ENCODE data around the gene C5.
"Not testable (repeated sequence)": the region's sequence is repeated elsewhere in the genome, so short reads cannot be mapped to it uniquely, and the experiment has no call there.

Gene C5

DNA sequence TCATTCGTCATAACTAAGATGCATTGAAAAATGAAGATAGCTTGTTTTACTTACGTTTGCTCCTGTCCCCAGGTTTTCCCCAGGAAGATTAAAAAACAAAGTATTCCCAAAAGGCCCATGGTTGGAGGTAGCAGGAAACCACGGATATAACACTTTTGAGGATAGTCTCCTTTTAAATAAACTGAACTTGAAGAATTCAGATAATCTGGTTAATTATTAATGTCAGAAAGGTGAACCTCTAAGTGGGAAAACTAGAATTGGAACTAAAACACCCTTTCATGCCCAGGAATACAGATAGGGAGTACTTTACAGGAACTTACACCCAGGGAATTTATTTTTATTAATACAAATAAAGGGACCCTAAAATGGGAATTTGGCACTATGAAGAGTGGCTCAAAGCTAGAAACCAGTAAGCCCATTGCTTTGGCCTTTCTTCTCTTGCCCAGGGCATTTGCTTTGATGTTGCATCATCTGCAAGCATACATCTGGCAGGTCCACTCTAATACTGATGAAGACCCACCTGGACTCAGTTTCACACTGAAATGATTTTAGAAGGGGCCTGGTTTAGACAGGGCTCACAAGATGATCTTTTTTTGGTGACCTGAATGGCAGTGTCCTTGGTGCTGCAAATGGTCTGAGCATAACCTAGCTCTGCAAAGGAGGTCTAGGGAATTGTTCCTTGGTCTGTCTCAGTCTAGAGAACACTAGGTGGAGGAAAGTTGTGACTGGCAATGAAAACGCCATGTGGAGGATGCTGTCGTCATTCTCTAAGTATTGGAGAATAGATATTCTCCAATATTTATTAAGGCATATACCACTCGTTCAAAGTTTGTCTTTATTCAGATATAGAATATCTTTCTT is at the start of gene C5:
TSS of gene C5 (minus strand) at position 148 of the 861 bp plus-strand sequence. CDS start at position 119, 29 bp downstream.
- in situ Hi-C loops (cut with MboI; ENCODE audit: low sequenced_read_pairs) = no loop called here

DNA sequence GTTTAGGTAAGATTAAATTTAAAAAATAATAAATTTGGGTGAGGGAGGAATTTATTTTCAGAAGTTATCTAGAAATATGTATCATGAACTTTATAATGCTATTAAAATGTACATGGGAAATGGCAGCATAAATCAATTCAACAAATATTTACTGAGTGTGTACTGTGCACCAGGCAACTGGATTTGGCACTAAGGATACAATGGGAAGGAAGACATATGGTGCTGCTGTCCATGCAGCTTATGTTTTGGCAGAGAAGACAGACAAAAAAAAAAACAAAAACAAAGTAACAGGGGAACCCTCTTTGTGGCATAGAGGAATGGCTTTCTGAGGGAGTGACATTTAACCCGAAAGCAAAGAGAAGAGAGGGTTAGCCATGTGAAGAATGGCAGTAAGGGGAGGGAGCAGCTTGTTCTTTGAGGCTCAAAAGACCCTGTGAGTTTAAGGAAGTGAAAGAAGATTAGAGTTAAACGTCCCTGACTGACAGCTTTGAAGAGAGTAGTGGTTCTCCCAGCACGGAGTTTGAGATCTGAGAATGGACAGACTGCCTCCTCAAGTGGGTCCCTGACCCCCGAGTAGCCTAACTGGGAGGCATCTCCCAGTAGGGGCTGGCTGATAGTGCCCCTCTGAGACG is 48.6 kb upstream of the C5 start:
- in situ Hi-C loops (cut with MboI; ENCODE audit: low sequenced_read_pairs) = no loop called here

DNA sequence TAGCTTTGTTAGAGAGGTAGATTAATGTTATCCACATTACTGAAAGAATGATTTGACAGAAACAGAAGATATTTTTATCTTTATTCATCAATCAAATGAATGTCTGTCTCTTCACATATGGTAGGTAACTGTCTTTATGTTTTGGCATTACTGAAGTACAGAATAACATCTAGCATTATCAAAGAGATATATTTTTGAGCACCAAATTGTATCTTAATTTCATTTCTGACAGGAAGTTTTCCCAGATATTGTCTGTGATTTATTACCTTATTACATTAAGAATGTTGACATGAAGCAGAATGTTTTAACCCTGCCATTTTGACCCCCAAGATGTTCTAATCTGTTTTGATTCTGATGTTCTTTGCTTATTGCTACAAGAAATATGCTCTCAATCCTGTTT is 45.0 kb upstream of the C5 start:
- in situ Hi-C loops (cut with MboI; ENCODE audit: low sequenced_read_pairs) = no loop called here

DNA sequence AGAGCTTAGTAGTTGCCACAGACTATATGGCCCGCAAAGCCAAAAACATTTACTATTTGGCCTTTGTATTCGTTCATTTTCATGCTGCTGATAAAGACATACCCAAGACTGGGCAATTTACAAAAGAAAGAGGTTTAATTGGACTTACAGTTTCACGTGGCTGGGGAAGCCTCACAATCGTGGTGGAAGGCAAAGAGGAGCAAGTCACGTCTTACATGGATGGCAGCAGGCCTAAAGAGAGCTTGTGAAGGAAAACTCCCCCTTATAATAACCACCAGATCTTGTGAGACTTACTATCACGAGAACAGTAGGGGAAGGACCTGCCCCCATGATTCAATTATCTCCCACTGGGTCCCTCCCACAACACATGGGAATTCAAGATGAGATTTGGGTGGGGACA is 40.7 kb upstream of the C5 start:
- in situ Hi-C loops (cut with MboI; ENCODE audit: low sequenced_read_pairs) = not testable (repeated sequence)

DNA sequence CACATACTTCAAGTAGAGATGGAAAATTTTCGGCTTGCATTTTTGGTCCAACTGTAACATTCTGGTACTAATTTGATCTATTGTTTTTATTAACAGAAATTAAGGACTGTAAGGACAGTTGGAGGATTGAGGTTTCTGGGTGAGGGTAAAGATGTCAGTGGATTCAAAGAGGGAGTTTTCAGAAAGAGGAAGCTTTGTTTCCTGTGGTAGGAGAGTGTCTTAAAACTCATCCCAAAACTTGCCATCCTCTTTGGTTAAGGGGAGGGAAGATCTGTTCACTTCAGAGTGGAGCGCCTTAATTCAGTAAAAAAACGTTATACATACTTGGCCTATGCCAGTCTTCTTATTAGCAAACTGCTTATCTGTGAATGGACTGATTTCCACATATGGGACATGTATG is 38.5 kb upstream of the C5 start:
- in situ Hi-C loops (cut with MboI; ENCODE audit: low sequenced_read_pairs) = no loop called here

DNA sequence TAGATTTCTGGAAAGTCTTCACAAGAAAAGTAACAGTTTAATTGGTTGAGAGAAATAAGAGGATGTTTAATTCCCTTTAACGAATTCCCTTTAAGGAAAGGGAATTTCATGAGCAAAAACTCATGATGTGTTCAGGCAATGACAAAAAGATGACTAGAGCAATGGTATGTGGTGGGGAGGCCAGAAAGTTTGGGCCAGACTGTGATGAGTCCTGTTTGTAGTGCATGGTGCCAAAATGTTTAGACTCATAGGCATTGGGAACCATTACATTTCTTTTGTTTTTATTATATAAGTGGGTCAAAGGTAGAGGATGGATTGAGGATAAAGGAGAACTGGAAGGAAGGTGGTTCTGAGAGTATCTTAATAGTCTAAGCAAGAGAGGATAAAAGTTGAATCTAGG is 35.6 kb upstream of the C5 start:
- in situ Hi-C loops (cut with MboI; ENCODE audit: low sequenced_read_pairs) = no loop called here

DNA sequence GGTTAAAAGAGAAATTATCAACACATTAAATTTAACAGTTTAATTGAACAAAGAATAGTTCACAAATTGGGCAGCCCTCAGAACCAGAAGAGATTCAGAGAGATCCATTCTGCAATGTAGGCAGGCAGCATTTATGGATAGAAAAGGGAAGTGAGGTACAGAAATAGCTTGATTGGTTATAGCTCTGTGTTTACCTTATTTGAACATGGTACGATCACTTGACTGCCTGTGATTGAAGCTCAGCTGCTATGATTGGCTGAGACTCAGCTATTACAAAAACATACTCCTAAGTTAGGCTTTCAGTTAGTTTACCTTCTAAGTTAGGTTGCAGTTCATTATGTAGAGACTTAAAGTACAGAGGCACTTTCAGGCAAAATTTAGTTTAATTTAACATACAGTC is 32.0 kb upstream of the C5 start:
- in situ Hi-C loops (cut with MboI; ENCODE audit: low sequenced_read_pairs) = no loop called here

DNA sequence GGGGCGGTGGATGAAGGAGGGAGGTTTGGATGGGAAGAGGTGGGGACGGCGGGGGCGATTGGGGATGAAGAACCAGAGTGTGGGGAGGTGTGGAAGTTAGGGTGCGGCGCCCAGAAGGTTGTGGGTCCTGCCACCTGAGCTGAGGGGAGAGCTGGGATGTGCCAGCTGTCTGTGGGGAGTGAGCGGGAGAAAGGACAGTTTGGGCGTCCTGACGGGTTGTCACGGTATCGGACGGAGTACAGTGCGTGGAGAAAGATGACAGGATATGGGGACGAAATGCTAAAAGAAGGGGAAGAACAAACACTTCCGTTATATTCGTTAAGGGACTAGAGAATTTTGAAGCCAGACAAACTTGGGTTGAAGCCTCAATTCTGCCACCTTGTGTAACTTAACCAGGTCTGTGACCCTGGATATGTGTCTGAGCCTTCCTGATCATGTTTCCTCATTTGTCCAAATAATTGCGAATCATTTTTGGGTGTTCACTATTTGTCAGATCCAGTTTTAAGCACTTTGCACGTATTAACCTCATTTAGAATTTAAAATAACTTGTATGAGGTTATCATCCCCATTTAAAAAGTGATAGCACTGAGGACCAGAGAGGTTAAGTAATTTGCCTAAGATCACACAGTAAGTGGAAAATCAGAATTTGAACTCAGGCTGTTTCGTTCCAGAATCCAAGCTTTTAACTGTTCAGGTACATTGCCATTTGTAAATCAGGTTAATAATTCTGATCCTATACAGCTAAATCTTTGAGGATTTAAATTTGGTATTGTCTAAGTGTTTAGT is 25.4 kb upstream of the C5 start:
- in situ Hi-C loops (cut with MboI; ENCODE audit: low sequenced_read_pairs) = no loop called here

DNA sequence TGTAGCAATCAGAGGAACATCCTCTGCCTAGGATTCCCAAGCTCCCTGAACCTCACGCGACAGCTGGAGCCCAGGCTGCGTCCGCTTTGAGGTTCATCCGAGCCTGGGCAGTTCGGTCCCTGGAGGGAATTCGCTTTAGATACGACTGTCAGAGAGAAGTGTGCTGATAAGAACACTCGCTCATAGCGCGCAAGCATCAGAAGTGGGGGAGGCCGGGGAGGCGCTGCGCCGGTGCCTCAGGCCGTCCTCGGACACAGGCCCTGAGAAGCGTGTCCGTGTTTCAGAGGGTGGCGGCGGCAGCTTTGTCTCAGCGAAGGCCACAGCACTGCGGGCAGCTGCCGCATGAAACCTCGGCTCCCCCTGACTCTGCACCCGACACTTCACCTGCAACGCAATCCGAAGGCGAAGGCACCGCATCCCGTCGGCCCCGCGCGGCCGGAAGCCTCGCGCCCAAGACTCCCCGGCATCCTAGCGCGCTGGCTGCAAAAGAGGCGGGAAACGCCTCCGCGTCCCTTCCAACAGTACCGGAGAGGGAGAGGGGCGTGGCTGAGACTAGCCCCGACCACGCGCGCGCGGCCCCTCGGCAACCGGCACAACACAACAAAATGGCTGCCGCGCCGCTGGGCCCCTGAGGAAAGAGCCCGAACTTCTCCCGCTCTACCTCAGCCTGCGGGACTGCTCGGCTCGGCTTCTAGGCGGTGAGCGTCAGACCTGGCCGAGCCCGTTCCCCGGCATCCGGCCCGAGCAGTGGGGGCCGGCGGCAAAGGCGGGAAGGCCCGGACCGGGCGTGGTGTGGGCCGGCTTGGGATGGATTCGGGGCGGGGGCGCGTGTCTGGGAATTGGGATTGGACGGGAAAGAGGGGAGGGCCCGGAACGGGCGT is 24.5 kb upstream of the C5 start, which contains the start of gene CNTRL:
TSS of gene CNTRL (plus strand) at position 586 of the 881 bp plus-strand sequence. CDS start 13,372 bp downstream, outside the sequence.
- in situ Hi-C loops (cut with MboI; ENCODE audit: low sequenced_read_pairs) = no loop called here

DNA sequence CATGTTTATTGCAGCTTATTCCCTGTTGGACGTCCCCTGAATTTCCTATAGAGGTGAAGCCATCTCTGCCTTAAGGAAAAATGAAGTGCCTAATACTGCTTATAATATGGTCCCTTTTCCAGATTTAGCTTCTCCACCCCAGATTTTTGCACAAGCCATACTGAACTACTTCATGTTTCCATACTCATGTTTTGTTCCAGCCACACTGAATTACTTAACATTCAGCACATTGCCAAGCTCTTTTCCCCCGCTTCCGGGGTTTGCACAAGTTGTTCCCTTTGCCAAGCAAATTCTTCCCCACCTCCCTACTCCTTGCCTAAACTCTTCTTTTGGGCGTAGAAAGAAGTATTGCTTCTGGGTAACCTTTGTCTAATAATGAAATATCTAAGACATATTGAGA is 23.0 kb upstream of the C5 start:
- in situ Hi-C loops (cut with MboI; ENCODE audit: low sequenced_read_pairs) = no loop called here

DNA sequence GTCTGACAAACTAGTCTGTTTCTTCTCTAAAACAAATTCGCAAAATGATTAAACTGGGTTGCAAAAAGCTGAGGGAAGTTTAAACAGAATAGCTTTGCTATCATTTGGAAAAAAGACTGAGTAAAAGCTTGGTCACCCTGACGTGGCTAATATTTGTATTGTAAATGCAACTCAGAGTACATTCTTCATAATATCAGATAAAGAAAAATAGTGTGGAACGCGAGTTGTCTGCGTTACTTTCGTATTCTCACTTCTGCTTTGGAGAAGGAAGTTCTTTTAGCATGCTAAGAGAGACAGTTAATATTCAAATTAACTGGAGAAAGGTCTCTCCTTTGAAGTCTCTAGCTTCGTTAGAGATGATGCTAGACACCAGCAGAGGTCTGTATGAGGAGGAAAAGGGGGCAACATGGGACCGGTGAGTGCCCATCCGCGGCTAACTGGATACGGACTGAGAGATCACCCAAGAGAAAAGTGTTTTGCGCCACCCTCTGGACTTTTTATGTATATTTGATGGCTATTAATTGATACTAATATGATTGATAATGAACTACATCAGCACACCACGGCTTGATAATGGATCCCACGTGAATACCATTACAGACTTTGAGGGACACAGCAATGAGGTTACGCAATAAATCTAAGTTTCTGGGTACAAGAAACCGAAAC is 21.8 kb upstream of the C5 start:
- in situ Hi-C loops (cut with MboI; ENCODE audit: low sequenced_read_pairs) = no loop called here

DNA sequence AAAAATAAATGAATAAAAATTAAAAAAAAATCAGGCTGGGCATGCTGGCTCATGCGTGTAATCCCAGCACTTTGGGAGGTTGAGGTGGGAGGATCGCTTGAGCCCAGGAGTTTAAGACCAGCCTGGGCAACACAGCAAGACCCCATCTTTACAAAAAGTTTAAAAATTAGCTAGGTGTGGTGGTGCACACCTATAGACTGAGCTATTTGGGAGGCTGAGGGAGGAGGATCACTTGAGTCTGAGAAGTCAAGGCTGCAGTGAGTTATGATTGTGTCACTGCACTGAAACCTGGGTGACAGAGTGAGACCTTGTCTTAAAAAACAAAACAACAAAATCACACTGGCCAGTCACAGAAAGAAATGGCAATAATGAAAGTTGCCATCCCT is 21.3 kb upstream of the C5 start:
- in situ Hi-C loops (cut with MboI; ENCODE audit: low sequenced_read_pairs) = no loop called here

DNA sequence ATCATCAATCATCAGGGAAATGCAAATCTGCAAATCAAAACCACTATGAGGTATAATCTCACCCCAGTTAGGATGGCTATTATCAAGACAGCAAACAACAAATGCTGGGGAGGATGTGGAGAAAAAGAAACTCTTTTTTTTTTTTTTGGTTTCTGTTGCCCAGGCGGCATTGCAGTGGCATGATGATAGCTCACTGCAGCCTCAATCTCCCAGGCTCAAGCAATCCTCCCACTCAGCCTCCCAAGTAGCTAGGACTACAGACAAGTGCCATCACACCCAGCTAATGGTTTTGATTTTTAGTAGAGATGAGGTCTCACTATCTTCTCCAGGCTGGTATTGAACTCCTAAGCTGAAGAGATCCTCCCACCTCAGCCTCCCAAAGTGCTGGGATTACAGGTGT is 19.3 kb upstream of the C5 start:
- in situ Hi-C loops (cut with MboI; ENCODE audit: low sequenced_read_pairs) = no loop called here

DNA sequence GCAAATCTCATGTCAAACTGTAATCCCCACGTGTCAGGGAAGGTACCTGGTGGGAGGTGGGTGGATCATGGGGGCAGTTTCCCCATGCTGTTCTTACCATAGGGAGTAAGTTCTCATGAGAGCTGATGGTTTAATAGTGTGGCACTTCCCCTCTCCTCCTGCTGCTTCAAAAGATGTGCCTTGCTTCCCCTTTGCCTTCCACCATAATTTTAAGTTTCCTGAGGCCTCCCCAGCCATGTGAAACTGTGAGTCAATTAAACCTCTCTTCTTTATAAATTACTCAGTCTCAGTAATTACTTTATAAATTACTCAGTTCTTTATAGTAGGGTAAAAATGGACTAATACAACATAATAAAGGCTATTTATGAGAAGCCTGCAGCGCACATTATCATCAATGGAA is 17.6 kb upstream of the C5 start:
- in situ Hi-C loops (cut with MboI; ENCODE audit: low sequenced_read_pairs) = no loop called here

DNA sequence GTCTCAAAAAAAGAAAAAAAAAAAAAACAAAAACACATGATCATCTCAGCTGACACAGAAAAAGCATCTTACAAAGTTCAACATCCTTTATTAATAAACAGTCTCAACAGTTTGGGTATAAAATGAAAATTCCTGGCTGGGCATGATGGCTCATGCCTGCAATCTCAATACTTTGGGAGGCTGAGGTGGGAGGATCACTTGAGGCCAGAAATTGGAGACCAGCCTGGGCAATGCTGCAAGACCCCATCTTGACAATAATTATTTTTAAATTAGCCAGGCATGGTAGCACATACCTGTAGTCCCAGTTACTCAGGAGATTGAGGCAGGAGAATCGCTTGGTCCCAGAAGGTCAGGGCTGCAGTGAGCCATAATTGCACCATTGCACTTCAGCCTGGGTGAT is 16.8 kb upstream of the C5 start:
- in situ Hi-C loops (cut with MboI; ENCODE audit: low sequenced_read_pairs) = no loop called here

DNA sequence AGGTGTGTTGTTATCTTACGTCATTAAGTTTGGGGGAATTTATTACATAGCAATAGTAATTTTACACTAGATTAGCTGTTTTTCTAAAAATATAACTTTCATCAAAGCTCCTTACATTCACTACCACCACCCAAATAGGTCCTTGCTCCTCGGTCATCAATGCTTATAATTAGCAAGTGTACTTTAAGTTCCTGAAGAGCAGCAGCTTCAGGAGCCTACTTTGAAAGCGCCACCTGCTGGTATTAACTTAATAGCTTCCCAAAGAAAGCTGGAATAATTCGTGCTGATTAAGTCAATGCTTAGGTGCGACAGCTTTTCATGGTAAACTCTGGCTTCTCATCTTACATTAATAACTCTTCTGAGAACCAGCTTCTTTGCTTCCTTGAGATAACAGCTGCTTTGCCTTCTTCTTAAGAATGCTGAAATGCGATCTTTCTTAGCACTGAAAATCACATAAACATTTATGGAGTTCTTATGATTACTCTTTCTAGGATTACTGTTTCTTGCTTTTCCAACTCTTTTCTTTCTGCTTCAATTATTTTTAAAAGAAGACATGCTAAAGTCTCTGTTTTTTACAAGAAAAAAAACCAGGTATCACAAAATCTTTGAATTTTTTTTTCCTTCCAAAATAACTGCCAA is 10.0 kb upstream of the C5 start:
- in situ Hi-C loops (cut with MboI; ENCODE audit: low sequenced_read_pairs) = no loop called here

DNA sequence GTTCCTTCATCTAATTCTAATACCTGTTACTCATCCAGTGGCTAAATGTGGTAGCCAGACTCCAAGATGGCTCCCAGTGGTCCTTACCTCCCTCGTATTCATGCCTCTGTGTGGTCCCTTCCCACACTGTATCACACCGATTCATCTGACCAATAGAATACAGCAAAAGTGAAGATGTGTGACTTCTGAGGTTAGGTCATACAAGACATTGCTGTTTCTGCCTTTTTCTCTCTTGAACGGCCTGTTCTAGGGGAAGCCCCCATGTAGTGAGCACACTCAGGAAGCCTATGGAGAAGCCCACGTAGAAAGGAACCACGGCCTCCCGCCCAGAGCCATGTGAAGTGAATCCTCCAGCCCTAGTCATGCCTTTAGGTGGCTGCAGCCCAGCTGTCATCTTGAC is 9.4 kb upstream of the C5 start:
- in situ Hi-C loops (cut with MboI; ENCODE audit: low sequenced_read_pairs) = no loop called here

DNA sequence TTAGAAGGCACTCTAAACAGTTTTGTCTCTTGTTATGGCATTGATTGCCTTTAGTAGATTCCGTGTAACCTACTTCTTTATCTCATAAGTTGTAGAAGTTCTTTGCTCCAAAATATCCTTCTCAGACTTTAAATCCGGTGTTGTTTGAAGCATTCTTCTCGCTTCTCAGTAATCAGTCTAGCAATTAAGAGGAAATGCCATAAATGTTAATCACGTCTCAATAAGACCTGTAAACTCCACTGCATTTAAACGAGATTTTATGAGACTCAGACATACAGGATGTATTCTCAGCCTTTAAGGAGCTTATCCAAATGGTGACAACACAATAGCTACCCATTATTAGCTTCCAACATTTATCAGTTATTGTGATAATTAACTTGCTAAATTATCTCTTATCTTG is 7.7 kb upstream of the C5 start:
- in situ Hi-C loops (cut with MboI; ENCODE audit: low sequenced_read_pairs) = no loop called here

DNA sequence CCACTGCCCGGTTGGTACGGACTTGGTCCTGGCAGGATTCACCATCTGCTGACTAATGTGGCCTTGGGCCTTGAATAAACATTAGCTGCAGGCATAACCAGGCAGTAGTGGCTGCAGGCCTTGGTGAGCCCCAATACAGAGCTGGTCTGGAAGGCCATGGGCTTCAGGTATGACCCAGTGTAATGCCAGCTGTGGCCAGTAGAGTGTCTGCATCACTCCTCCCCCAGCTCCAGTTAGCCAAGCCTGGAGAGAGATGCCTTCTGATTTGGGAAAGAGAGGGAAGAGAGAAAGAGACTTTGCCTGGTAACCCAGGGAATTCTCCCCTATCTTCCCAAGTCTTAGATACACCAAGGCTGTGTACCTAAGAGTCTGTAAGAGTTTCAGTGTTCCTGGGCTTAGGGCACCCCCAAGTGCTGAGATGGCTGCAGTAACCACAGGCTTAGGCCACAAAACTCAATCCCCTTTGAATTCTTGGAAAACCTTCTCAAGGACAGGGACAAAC is 5.6 kb upstream of the C5 start:
- in situ Hi-C loops (cut with MboI; ENCODE audit: low sequenced_read_pairs) = no loop called here

DNA sequence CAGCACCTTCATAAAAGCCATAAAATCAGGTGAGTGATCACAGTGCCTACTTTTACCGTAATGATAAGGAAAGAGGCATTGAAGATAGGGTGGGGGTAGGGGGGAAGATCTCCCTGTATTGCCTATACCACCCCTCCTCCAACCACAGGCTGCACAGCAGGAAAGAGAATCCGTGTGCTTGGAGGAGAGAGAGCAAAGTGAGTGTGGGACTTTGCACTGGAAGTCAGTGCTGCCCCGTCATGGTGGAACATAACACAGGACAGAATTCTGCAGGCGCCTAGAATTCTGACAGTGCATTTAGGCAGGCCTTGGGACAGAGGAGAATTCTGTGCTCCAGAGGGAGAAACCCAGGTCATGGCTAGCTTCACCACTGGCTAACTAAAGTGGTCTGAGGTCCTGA is 3.5 kb upstream of the C5 start:
- in situ Hi-C loops (cut with MboI; ENCODE audit: low sequenced_read_pairs) = no loop called here

Data from HL-60/S4 treated with retinoic acid at 250 ng/mL for 4 days and 3 days (cell line).